Hepatocyte (in vitro differentiated cells): ENCODE data around the gene SHROOM3. TPM values are rescaled to one million over a fixed set of nuclear protein-coding genes. Genes with fewer than 3 reads are reported as not detected.

Source experiments
- DNase-seq: peaks from one replicate; pipeline ENCODE4 v3.0.0-alpha.2; 2016; ENCODE audit warnings: low spot score
- H2AFZ ChIP-seq: fragments of 200-600 bp; sonication (generic); 2 replicates; pipeline ENCODE4 v1.6.0; 2016; ENCODE audit warnings: antibody characterized with exemption, mild to moderate bottlenecking
- H3K27ac ChIP-seq: fragments of 200-600 bp; sonication (generic); 2 replicates; pipeline ENCODE4 v1.5.1; 2016; ENCODE audit warnings: mild to moderate bottlenecking
- H3K27me3 ChIP-seq: fragments of 200-600 bp; sonication (generic); 2 replicates; pipeline ENCODE4 v1.6.1; 2016
- H3K36me3 ChIP-seq: fragments of 200-600 bp; sonication (generic); replicated peaks from 2 replicates; pipeline ENCODE4 v1.5.1; 2016; ENCODE audit warnings: low read depth; ENCODE audit not compliant: insufficient read depth
- H3K4me1 ChIP-seq: fragments of 200-600 bp; sonication (generic); 2 replicates; pipeline ENCODE4 v1.5.1; 2016; ENCODE audit warnings: mild to moderate bottlenecking, moderate library complexity; ENCODE audit not compliant: insufficient read depth
- H3K4me2 ChIP-seq: fragments of 200-600 bp; sonication (generic); 2 replicates; pipeline ENCODE4 v1.6.0; 2016
- H3K4me3 ChIP-seq: fragments of 200-600 bp; sonication (generic); 2 replicates; pipeline ENCODE4 v1.5.1; 2016; ENCODE audit warnings: mild to moderate bottlenecking
- H3K79me2 ChIP-seq: fragments of 200-600 bp; sonication (generic); 2 replicates; pipeline ENCODE4 v1.6.0; 2017; ENCODE audit warnings: mild to moderate bottlenecking
- H3K9me2 ChIP-seq: fragments of 200-600 bp; sonication (generic); replicated peaks from 2 replicates; pipeline ENCODE4 v1.6.0; 2017; ENCODE audit warnings: mild to moderate bottlenecking; ENCODE audit not compliant: insufficient read depth
- H3K9me3 ChIP-seq: fragments of 200-600 bp; sonication (generic); 2 replicates; pipeline ENCODE4 v1.5.1; 2016; ENCODE audit warnings: low read depth, mild to moderate bottlenecking
- H4K20me1 ChIP-seq: fragments of 200-600 bp; sonication (generic); 2 replicates; pipeline ENCODE4 v1.6.0; 2016; ENCODE audit warnings: mild to moderate bottlenecking; ENCODE audit not compliant: insufficient read depth, poor library complexity, severe bottlenecking
- CTCF ChIP-seq: fragments of 200-600 bp; sonication (generic); IDR thresholded peaks from 2 replicates; pipeline ENCODE4 v1.5.1; 2016; ENCODE audit warnings: antibody characterized with exemption, mild to moderate bottlenecking; ENCODE audit not compliant: poor library complexity
- EZH2 ChIP-seq: fragments of 200-600 bp; sonication (generic); IDR thresholded peaks from 2 replicates; pipeline ENCODE4 v1.6.1; 2016; ENCODE audit warnings: antibody characterized with exemption, mild to moderate bottlenecking, borderline replicate concordance
- EZH2phosphoT487 ChIP-seq: fragments of 200-600 bp; sonication (generic); IDR thresholded peaks from one replicate; pipeline ENCODE4 v1.6.1; 2018; ENCODE audit warnings: antibody characterized with exemption, mild to moderate bottlenecking, low read depth, moderate library complexity; ENCODE audit not compliant: unreplicated experiment, severe bottlenecking
- WGBS: methylation state at CpG from one replicate; pipeline ENCODE4 v1.1.6; 2016; ENCODE audit warnings: low lambda C conversion rate; ENCODE audit errors: missing lambda C conversion rate; 5-methylcytosine and 5-hydroxymethylcytosine counted together
- polyA plus RNA-seq: library from polyadenylated mRNA; unstranded; fragments of >200 nt; fragmentation: Nextera tagmentation; extraction: Ambion mirVana; gene quantifications from 2 replicates; pipeline ENCODE4 v1.2.1, GENCODE V29; 2016
- total RNA-seq: library from RNA; depleted of rRNA; stranded (reverse); fragments of >200 nt; gene quantifications from 2 replicates; pipeline ENCODE4 v1.2.3, GENCODE V29; 2014

The SHROOM3 gene
- total and polyA plus RNA-seq, 2 experiments from 2014 or later = 35.0 to 63.1 TPM

GRCh38 chr4:76518241-76518640 is 83.2 kb downstream of the SHROOM3 start:
- Histone ChIP-seq H2AFZ (no peak overlapping the region), H3K27me3 (no peaks in the 10 kb centered on the region), H4K20me1 (no peaks in the 10 kb centered on the region), H3K36me3 (no peaks in the 10 kb centered on the region), H3K4me1 (no peaks in the 10 kb centered on the region), H3K4me3 (no peak overlapping the region), H3K27ac (no peak overlapping the region), H3K79me2 (no peaks in the 10 kb centered on the region), H3K9me3 (no peaks in the 10 kb centered on the region), H3K9me2 (no peaks in the 10 kb centered on the region), H3K4me2 (no peak overlapping the region)
- no peak for DNase-seq
- TF ChIP-seq EZH2 (no peak), CTCF (no peak), EZH2phosphoT487 (no peak)
- WGBS = 42% methylated on average over 1 of the region's 1 CpG

DNA sequence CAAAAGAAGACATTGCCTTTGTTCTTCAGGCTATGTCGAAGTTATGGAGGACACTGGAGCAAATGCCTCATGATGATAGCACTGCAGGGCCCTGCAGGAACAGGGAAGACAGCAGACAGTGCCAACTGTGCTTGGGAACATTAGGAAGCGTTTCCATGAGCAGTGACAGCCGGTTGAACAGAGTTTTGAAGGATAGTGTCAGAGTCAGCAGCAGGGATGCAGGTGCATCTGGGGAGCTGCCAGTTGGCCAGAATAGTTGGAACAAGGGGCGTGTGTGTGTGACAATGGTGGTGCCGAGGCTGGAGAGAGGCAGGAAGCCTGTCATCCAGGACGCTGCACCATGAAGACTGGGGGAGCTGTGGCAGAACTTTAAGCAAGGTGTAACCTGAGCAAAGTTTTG is 88.6 kb downstream of the SHROOM3 start:
- Histone ChIP-seq H4K20me1 (no peaks in the 10 kb centered on the region), H3K27me3 (no peaks in the 10 kb centered on the region), H3K79me2 (no peaks in the 10 kb centered on the region), H3K4me2 (no peak overlapping the region), H2AFZ (no peak overlapping the region), H3K4me1 (peaks cover 12% of the 10 kb centered on the region), H3K36me3 (no peaks in the 10 kb centered on the region), H3K27ac (no peak overlapping the region), H3K9me3 (no peaks in the 10 kb centered on the region), H3K4me3 (no peak overlapping the region), H3K9me2 (no peaks in the 10 kb centered on the region)
- 90% methylated on average over 6 of the region's 6 CpGs for WGBS
- DNase-seq = no peak
- TF ChIP-seq CTCF (no peak), EZH2phosphoT487 (no peak), EZH2 (no peak)

- DNase-seq = no peak
- Histone ChIP-seq H4K20me1 (no peaks in the 10 kb centered on the region), H2AFZ (no peak overlapping the region), H3K27me3 (no peaks in the 10 kb centered on the region), H3K4me3 (no peak overlapping the region), H3K79me2 (no peaks in the 10 kb centered on the region), H3K27ac (peak overlapping the region; percentile 93), H3K9me2 (no peaks in the 10 kb centered on the region), H3K4me1 (peaks cover 12% of the 10 kb centered on the region), H3K4me2 (peak overlapping the region; percentile 66), H3K9me3 (no peaks in the 10 kb centered on the region), H3K36me3 (no peaks in the 10 kb centered on the region)
- TF ChIP-seq CTCF (no peak), EZH2phosphoT487 (no peak), EZH2 (no peak)
- 82% methylated on average over 4 of the region's 4 CpGs for WGBS
Observed at GRCh38 chr4:76525751-76526150, 90.7 kb downstream of the SHROOM3 start.

DNA sequence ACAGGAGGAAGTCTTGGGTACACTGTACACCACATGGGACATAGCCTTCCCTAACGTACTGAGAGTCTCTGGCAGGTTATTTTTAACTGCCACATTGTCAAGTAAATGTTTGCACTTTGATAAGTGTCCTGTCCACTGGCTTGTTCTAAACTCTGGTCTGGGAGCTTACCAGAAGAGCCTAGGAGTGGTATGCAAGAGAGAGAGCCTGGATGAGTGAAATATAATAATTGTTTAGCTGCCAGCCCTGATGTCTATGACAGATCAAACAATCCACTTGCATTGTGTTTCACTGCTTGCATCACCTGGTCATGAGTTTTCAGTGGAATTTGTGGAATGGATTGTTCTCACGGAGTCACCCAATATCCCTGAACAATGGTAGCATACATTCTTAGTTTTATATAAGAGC is 91.6 kb downstream of the SHROOM3 start:
- peak overlapping the region; percentile 93 for H3K27ac ChIP-seq
- no peaks in the 10 kb centered on the region for H4K20me1 ChIP-seq
- H3K4me1 ChIP-seq = peaks cover 12% of the 10 kb centered on the region
- H3K4me2 ChIP-seq = peak overlapping the region; percentile 66
- no peaks in the 10 kb centered on the region for H3K9me3 ChIP-seq
- no peaks in the 10 kb centered on the region for H3K36me3 ChIP-seq
- peak overlapping the region; percentile 32 for H2AFZ ChIP-seq
- H3K79me2 ChIP-seq = no peaks in the 10 kb centered on the region
- 29% methylated on average over 2 of the region's 2 CpGs for WGBS
- peak; percentile 62 for DNase-seq
- no peaks in the 10 kb centered on the region for H3K9me2 ChIP-seq
- TF ChIP-seq EZH2phosphoT487 (no peak), EZH2 (no peak), CTCF (no peak)
- no peak overlapping the region for H3K4me3 ChIP-seq
- H3K27me3 ChIP-seq = no peaks in the 10 kb centered on the region
